ENCODE data around the gene DNAJA1. TPM values are rescaled to one million over a fixed set of nuclear protein-coding genes. Genes with fewer than 3 reads are reported as not detected.
"Not testable (repeated sequence)": the region's sequence is repeated elsewhere in the genome, so short reads cannot be mapped to it uniquely, and the experiment has no call there.

DNAJA1 gene
- total RNA-seq, 1 experiment from 2014 or later = 142 TPM

DNA sequence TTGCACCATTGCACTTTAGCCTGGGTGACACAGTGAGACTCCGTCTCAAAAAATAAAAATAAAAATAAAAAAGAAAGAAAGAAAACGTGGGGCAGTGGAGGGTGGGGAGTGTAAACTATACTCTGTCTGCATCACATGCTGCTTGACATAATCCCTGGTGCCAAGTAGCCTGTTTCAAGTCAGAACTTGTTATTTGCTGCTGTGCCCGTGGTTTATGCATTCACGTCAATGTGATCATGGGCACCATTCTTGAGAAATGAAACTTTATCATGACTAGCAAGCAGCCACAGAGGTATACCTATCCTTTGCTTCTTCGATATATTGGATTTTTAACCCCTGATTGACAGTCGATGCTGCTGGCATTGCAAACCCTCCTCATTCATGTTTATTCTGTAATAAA is 55.5 kb downstream of the DNAJA1 start:
- DNase-seq (ENCODE audit: low read depth in 1 of 2, low spot score in 2 of 2) = no peak
- Histone ChIP-seq H3K9me3 (replicated peaks) (no peaks in the 10 kb centered on the region), H3K4me1 (replicated peaks) (peaks cover 7% of the 10 kb centered on the region), H3K4me3 (no peak overlapping the region), H3K27ac (no peak overlapping the region), H3K36me3 (0 out of 2 replicates have a peak, but pooled peaks cover 2% of the 10 kb centered on the region), H3K27me3 (replicated peaks) (no peaks in the 10 kb centered on the region)

DNA sequence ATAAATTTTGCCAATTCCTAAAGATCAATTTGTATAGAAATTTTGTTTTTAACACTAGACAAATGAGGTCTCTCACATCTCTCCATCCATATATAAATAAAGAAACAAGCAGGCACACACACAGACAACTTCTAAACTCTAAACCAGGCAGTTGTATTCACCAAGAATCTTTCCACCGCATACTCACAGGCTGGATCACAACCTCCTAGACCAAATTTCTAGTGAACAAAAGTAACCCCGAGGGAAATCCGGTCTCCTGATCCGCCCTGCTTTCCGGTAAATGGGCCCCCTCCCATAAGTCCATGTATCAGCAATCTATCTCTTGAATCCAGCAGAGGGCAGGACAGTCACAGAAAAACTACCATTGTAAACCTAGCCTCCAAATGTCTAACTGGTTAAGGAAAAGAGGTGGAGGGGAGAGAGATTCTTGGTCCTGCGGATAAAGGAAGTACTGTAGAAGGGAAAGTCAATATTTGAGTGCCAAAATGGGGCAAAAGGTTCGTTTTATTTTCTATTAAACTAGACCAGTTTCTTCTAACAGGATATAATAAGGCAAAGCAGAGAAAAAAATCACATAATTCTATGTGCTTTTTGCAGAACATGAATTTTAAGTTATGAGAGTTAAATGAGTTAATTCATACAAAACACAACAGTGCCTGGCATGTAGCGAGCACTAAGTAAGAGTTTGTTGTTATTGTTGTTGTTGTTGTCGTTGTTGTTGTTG is 56.2 kb downstream of the DNAJA1 start:
- H3K4me1 ChIP-seq (replicated peaks) = peaks cover 7% of the 10 kb centered on the region
- DNase-seq (ENCODE audit: low read depth in 1 of 2, low spot score in 2 of 2) = peak; percentile 46 to 52
- H3K27ac ChIP-seq = no peak overlapping the region
- no peaks in the 10 kb centered on the region for H3K9me3 ChIP-seq (replicated peaks)
- no peaks in the 10 kb centered on the region for H3K27me3 ChIP-seq (replicated peaks)
- no peak overlapping the region for H3K4me3 ChIP-seq
- H3K36me3 ChIP-seq = 0 out of 2 replicates have a peak, but pooled peaks cover 2% of the 10 kb centered on the region

DNA sequence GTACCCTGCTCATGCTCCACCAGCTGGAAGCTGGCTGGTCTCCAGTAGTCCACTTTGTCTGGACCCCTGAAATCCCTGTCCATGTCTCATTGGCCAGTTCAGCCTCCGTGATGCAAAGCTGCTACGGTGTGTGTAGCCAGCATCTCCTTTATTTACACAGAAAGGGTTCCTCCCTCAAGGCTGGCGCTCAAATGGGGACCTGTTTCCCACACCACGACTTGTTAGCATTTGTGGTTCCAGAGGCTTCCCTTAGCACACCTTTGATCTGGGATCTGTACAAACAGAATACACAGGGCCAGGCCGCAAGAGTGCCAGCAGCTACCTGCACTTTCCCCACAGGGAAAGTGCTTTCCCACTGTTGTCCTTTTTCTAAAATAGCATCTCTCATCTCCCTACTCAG is 57.1 kb downstream of the DNAJA1 start:
- Histone ChIP-seq H3K36me3 (no peaks in the 10 kb centered on the region), H3K9me3 (replicated peaks) (no peaks in the 10 kb centered on the region), H3K4me1 (replicated peaks) (peaks cover 7% of the 10 kb centered on the region), H3K27me3 (replicated peaks) (no peaks in the 10 kb centered on the region), H3K4me3 (no peak overlapping the region), H3K27ac (no peak overlapping the region)
- DNase-seq (ENCODE audit: low read depth in 1 of 2, low spot score in 2 of 2) = no peak

DNA sequence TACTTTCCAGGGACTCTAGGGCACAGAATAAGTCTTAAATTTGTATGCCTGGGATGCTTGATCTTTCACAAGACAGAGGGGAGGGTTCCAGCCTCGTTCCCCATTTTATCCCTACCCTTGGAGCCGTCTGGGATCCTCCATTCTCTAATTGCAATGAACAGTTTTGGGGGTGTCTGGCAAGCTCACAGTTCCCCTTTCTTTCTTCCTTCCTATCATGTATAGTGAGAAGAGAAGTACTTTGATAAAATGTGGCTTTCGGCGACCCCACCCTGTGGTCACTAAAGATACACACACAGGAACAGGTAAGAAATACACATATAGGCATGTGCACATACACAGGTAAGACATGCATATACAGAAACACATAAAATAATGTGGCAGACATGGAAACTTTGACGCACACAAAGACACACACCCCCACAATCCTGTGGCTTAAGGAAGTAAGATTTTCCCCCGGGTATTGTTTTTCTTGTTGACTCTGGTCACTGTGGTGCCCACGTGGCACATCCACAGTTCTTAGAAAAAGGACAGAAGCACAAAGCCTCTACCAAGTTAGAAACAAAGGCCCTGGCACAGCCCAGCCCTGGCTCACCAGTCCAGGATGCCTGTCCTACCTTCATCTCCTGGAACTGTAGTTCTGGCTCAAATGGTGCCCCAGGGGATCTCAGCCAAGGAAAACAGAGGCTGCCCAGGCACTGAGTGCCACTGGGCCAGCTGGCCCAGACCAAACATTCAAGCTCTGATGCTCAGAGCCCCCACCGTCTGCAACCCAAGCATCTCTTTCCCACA is 57.7 kb downstream of the DNAJA1 start:
- Histone ChIP-seq H3K9me3 (replicated peaks) (no peaks in the 10 kb centered on the region), H3K4me1 (replicated peaks) (peaks cover 7% of the 10 kb centered on the region), H3K27ac (no peak overlapping the region), H3K36me3 (no peaks in the 10 kb centered on the region), H3K4me3 (no peak overlapping the region), H3K27me3 (replicated peaks) (no peaks in the 10 kb centered on the region)
- no peak for DNase-seq (ENCODE audit: low read depth in 1 of 2, low spot score in 2 of 2)

DNA sequence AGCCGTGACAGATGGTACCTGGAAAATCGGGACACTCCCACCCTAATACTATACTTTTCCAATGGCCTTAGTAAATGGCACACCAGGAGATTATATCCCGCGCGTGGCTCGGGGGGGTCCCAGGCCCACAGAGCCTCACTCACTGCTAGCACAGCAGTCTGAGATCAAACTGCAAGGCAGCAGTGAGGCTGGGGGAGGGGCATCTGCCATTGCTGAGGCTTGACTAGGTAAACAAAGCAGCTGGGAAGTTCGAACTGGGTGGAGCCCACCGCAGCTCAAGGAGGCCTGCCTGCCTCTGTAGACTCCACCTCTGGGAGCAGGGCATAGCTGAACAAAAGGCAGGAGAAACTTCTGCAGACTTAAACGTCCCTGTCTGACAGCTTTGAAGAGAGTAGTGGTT is 60.6 kb downstream of the DNAJA1 start:
- H3K27ac ChIP-seq; H3K36me3 ChIP-seq; H3K27me3 ChIP-seq (replicated peaks); H3K4me3 ChIP-seq; H3K4me1 ChIP-seq (replicated peaks); DNase-seq (ENCODE audit: low read depth in 1 of 2, low spot score in 2 of 2); H3K9me3 ChIP-seq (replicated peaks): not testable (repeated sequence)

Other genes starting within 250 kb of the DNAJA1 start
- not detected in 2 replicates for gene TMEM215, start 241.7 kb upstream of the DNAJA1 start, total RNA-seq (2014; rRNA removed; shearing (Covaris generic))
- 36.6 and 48.7 TPM in 2 replicates for gene APTX, start 23.6 kb upstream of the DNAJA1 start, total RNA-seq (2014; rRNA removed; shearing (Covaris generic))
- 12.9 and 17.0 TPM in 2 replicates for gene SMU1, start 51.4 kb downstream of the DNAJA1 start, total RNA-seq (2014; rRNA removed; shearing (Covaris generic))
- gene B4GALT1, start 142.1 kb downstream of the DNAJA1 start, total RNA-seq (2014; rRNA removed; shearing (Covaris generic)) = 2.6 and 4.7 TPM in 2 replicates
- gene SPINK4, start 214.9 kb downstream of the DNAJA1 start, total RNA-seq (2014; rRNA removed; shearing (Covaris generic)) = not detected in 2 replicates
- gene BAG1, start 239.4 kb downstream of the DNAJA1 start, total RNA-seq (2014; rRNA removed; shearing (Covaris generic)) = 25.0 and 39.4 TPM in 2 replicates
- 60.5 and 65.9 TPM in 2 replicates for gene CHMP5, start 239.8 kb downstream of the DNAJA1 start, total RNA-seq (2014; rRNA removed; shearing (Covaris generic))

Measured in SJSA1 (cell line).